SHP77 (cell line): ENCODE results near the gene PLGLB1.
"Not testable (repeated sequence)": the region's sequence is repeated elsewhere in the genome, so short reads cannot be mapped to it uniquely, and the experiment has no call there.

Experiments used
- DNase-seq, 2 experiments: peaks; one replicate each; lab custom pipeline; 2025; lab: John Stamatoyannopoulos, UW

The PLGLB1 gene

GRCh38 chr2:87021744-87022143, at the start of gene PLGLB1:
PLGLB1 (minus strand) TSS chr2:87021844; CDS start chr2:87021783, 61 bp downstream.
- DNase-seq = not testable (repeated sequence)

- not testable (repeated sequence) for DNase-seq
Measured at GRCh38 chr2:87064305-87064704, 42.7 kb upstream of the PLGLB1 start.

- DNase-seq = not testable (repeated sequence)
Measured at GRCh38 chr2:87063431-87063830, 41.8 kb upstream of the PLGLB1 start.

- DNase-seq = not testable (repeated sequence)
Measured at GRCh38 chr2:87061519-87061918, 39.9 kb upstream of the PLGLB1 start.

- DNase-seq = not testable (repeated sequence)
Measured at GRCh38 chr2:87057606-87058005, 36.0 kb upstream of the PLGLB1 start.

GRCh38 chr2:87056843-87057242, 35.2 kb upstream of the PLGLB1 start:
- DNase-seq = not testable (repeated sequence)

GRCh38 chr2:87056435-87056834, 34.8 kb upstream of the PLGLB1 start:
- DNase-seq = not testable (repeated sequence)

GRCh38 chr2:87054375-87054774, 32.7 kb upstream of the PLGLB1 start:
- DNase-seq = not testable (repeated sequence)

- not testable (repeated sequence) for DNase-seq
Measured at GRCh38 chr2:87041321-87041978, 19.8 kb upstream of the PLGLB1 start.

- not testable (repeated sequence) for DNase-seq
Measured at GRCh38 chr2:87028607-87029006, 7.0 kb upstream of the PLGLB1 start.

GRCh38 chr2:87026816-87027215, 5.2 kb upstream of the PLGLB1 start:
- DNase-seq = not testable (repeated sequence)

GRCh38 chr2:87025927-87026326, 4.3 kb upstream of the PLGLB1 start:
- not testable (repeated sequence) for DNase-seq

- DNase-seq = not testable (repeated sequence)
Measured at GRCh38 chr2:87023988-87024615, 2.5 kb upstream of the PLGLB1 start.

- DNase-seq = not testable (repeated sequence)
Measured at GRCh38 chr2:87021043-87021442, 601 bp downstream of the PLGLB1 start.

- DNase-seq = not testable (repeated sequence)
Measured at GRCh38 chr2:87019053-87019452, 2.6 kb downstream of the PLGLB1 start.

- DNase-seq = not testable (repeated sequence)
Measured at GRCh38 chr2:87014489-87015169, 7.0 kb downstream of the PLGLB1 start.

GRCh38 chr2:87004398-87004797, 17.2 kb downstream of the PLGLB1 start:
- not testable (repeated sequence) for DNase-seq
